BJ (cell line): ENCODE data around the gene PPIA. TPM values are rescaled to one million over a fixed set of nuclear protein-coding genes. Genes with fewer than 3 reads are reported as not detected.

Experiments
- CTCF ChIA-PET: fragments of 350-600 bp; formaldehyde crosslinking; extraction: SDS; loops from one replicate; lab custom pipeline; 2021; ENCODE audit warnings: antibody characterized with exemption, inconsistent platforms; lab: Yijun Ruan, JAX
- POLR2A ChIA-PET: fragments of 300-600 bp; sonication (Branson Sonifier 250); formaldehyde crosslinking; extraction: SDS; loops from one replicate; lab custom pipeline; 2021; ENCODE audit warnings: antibody characterized with exemption; lab: Charles Lee
- DNase-seq: peaks from one replicate; pipeline ENCODE4 v3.0.0-alpha.2; 2011; ENCODE audit warnings: low read depth
- H3K27me3 ChIP-seq: 2 replicates; pipeline ENCODE4 v1.6.0; 2011; ENCODE audit warnings: low read length; ENCODE audit not compliant: control insufficient read depth, insufficient read depth
- H3K36me3 ChIP-seq: 2 replicates; pipeline ENCODE4 v1.5.1; 2011; ENCODE audit warnings: low read length; ENCODE audit not compliant: control insufficient read depth, insufficient read depth
- H3K4me3 ChIP-seq: 2 replicates; pipeline ENCODE4 v1.5.1; 2011; ENCODE audit warnings: low read depth, mild to moderate bottlenecking, control low read depth, low read length
- CTCF ChIP-seq: IDR thresholded peaks from 2 replicates; pipeline ENCODE4 v1.5.1; 2011; ENCODE audit warnings: low read depth, mild to moderate bottlenecking, control low read depth, inconsistent platforms, low read length, moderate library complexity; ENCODE audit not compliant: insufficient read depth
- polyA plus RNA-seq: library from polyadenylated mRNA; depleted of rRNA; stranded (reverse); fragments of >200 nt; gene quantifications from 2 replicates; pipeline ENCODE4 v1.2.3, GENCODE V29; 2011

PPIA gene
- polyA plus RNA-seq, 1 experiment = 3,555 TPM

- ChIA-PET CTCF (interaction anchor here (0.9 to 1.6 kb wide), 3 partner anchors 29 to 162 kb away, joined by 3 to 4 read pairs (median 3); no protein-coding TSS in a partner anchor), POLR2A (interaction anchor here (0.6 kb wide), 1 partner anchor 48 kb away, joined by 5 read pairs; no protein-coding TSS in a partner anchor)
- no peak for DNase-seq
- no peaks in the 10 kb centered on the region for H3K36me3 ChIP-seq
- no peaks in the 10 kb centered on the region for H3K27me3 ChIP-seq
- no peak overlapping the region for H3K4me3 ChIP-seq
- TF ChIP-seq CTCF = no peak
Observed at GRCh38 chr7:44750424-44750823, 46.1 kb upstream of the PPIA start.

- ChIA-PET POLR2A (interaction anchor here (0.6 kb wide), 1 partner anchor 47 kb away, joined by 5 read pairs; no protein-coding TSS in a partner anchor), CTCF (interaction anchor here (0.9 kb wide), 1 partner anchor 96 kb away, joined by 3 read pairs; no protein-coding TSS in a partner anchor)
- no peak for DNase-seq
- Histone ChIP-seq H3K36me3 (no peaks in the 10 kb centered on the region), H3K27me3 (no peaks in the 10 kb centered on the region), H3K4me3 (no peak overlapping the region)
- TF ChIP-seq CTCF = no peak
Observed at GRCh38 chr7:44750921-44751571, 45.4 kb upstream of the PPIA start.

DNA sequence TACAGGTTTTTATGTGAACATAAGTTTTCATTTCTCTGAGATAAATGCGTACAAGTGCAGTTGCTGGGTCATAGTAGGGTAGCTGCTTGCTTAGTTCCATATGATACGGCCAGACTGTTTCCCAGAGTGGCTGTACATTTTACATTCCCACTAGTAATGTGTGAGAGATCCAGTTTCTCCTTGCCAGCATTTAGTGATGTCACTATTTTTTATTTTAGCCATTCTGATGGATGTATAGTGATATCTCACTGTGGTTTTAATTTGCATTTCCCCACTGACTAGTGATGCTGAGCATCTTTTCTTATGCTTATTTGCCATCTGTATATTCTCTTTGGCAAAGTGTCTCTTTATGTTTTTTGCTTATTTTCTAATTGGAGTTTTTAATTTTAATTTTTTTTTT lies 43.7 kb upstream of the PPIA start:
- H3K27me3 ChIP-seq = no peaks in the 10 kb centered on the region
- no peak for TF ChIP-seq CTCF

DNA sequence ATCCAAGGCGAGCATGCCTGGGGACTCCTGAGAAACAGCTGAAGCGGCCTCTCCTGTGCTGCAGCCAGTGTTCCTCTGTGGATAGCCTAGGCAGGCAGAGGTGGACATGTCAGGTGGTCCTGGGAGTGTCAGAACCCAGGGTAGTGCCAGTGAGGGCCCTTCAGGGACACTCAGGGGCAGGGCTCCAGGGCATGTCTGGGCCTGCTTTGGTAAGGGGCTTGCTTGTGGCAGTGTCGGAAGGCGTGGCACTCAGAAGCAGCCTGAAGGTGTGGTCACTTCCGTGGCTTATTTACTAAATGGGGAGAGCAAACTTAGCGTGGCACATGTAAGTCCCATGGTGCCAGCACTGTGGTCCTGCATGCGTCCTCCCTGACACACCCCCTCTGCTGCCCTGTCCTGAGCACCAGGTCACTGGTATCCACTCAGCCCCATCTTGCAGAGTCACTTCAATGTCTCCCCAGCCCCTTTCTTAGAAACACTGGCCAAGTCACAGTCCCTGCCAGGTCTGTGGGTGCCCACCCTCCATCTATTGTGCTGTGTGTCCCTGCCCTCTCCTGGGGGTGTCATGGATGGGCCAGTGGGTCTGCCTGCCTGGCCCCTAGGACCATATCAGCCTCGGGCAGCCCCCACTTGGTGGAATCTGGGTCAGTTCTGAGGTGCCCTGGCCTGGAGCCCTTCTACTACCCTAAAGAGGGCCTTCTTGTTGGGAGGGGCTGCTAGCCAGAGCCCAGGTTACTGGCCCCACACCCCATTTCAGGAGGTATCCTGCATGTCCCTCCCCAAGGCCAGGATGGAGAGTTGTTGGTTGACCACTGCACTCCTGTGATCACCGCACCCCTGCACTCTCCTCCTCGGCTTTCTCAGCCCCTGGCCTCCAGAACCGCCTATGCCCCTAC lies 41.4 kb upstream of the PPIA start:
- TF ChIP-seq CTCF = no peak
- Histone ChIP-seq H3K27me3 (no peaks in the 10 kb centered on the region), H3K4me3 (no peak overlapping the region), H3K36me3 (peaks cover 14% of the 10 kb centered on the region)
- no peak for DNase-seq
- POLR2A ChIA-PET = no interaction called here
- CTCF ChIA-PET = no interaction called here

More for the DNA sequence above, 43.7 kb upstream of the PPIA start:
- DNase-seq = no peak
- peaks cover 8% of the 10 kb centered on the region; the same call in 1 of the 2 replicates for H3K36me3 ChIP-seq
- H3K4me3 ChIP-seq = no peak overlapping the region
- CTCF ChIA-PET = interaction anchor here (0.6 to 0.8 kb wide), 2 partner anchors 9 to 22 kb away, joined by 4 read pairs; no protein-coding TSS in a partner anchor
- POLR2A ChIA-PET = no interaction called here
